ENCODE data around the gene VWA8.
A peak's percentile ranks its signal among the peaks of the same experiment; 100 is the strongest.

DNA sequence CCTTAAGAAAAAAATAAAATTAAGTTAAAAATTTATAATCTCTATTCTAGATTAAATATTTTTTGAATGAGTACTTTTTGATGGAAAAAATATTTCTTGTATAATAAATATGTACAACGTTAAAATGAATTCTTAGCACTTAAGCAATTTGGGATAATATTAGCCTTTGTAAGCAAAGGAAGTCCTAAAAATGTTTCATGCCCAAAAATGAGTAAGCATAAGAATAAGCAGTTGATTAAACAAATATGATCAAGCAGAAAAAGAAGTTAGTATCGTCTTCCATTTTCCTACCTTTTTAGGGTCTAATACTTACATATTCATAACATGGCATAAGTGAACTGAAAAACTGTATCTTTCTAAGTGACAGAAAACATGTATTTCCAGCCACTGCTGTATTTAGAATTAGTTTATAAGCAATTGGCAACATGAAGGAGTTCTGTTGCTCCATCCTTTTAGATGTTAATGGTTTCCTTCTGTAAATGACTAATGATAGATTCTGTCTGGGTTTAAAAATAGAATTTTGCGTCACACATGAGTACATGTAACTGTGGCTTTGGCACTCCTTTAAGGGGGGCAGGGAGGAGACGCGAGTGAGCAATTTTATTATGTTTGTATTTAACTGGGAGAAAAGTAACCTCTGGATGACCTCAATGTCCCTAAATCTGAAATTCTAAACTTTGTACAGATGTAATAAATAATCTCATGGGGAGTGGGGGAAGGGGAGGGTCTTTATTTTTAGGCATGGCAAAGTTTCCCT, 266.2 kb downstream of the VWA8 start:
- TF ChIP-seq POLR2AphosphoS5 (IDR thresholded peaks at IDR 0.05) (peak; percentile 56 to 88 (median 72)), POLR2A (IDR thresholded peaks at IDR 0.05) (no peak)
- TF ChIP-seq, protein P1, sequence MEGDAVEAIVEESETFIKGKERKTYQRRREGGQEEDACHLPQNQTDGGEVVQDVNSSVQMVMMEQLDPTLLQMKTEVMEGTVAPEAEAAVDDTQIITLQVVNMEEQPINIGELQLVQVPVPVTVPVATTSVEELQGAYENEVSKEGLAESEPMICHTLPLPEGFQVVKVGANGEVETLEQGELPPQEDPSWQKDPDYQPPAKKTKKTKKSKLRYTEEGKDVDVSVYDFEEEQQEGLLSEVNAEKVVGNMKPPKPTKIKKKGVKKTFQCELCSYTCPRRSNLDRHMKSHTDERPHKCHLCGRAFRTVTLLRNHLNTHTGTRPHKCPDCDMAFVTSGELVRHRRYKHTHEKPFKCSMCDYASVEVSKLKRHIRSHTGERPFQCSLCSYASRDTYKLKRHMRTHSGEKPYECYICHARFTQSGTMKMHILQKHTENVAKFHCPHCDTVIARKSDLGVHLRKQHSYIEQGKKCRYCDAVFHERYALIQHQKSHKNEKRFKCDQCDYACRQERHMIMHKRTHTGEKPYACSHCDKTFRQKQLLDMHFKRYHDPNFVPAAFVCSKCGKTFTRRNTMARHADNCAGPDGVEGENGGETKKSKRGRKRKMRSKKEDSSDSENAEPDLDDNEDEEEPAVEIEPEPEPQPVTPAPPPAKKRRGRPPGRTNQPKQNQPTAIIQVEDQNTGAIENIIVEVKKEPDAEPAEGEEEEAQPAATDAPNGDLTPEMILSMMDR (IDR thresholded peaks at IDR 0.05): no peak
